ENCODE results near the gene SCD5.

SCD5 gene

DNA sequence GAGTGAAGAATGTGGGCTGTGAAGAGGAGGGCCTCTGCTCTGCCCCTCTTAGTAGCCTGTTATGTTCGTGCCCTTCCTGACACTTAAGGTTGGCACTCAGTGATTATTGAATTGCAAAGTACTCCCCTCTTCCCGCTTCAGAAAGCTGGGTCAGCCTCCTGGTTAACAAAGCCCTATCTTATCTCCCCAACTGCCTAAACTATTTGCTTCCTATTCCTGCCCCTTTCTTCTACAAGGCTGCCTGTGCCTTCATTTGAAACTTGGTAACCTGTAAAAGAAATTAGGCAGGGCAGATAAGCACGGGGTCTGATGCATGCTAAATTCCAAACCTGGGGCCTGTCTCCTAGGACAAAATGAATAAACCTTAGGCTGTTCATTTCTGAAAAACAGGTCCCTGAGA is 213.7 kb downstream of the SCD5 start:
- no peak for DNase-seq

DNA sequence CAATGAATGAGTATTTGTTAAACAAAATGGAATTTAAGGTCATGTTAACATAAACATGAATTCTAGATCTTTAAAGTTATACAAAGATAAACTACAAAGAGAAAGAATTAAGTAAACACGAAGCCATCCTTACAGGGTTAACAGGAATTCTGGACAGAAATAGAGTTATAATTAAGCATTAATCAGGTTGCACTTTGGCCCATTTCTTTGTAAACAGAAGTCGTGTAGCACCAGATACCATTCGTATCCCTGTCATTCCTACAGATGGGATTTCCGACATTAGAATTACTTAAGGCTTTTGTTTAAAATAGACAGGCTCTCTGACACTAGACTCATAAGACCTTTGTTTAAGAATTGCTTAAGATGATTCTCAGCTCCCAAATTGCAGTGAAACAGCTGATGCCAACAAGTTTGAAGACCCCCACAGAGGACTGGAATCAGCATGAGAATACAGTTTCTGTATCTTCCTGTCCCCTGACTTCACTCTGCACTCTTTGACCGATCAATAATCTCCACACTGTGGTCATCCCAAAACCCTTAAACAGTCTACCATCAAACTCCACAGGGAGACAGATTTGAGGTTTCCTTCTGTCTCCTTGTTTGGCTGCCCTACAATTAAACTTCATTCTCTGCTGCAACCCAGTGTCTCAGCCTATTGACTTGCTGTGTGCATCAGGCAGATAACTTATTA is 214.6 kb downstream of the SCD5 start:
- no peak for DNase-seq

DNA sequence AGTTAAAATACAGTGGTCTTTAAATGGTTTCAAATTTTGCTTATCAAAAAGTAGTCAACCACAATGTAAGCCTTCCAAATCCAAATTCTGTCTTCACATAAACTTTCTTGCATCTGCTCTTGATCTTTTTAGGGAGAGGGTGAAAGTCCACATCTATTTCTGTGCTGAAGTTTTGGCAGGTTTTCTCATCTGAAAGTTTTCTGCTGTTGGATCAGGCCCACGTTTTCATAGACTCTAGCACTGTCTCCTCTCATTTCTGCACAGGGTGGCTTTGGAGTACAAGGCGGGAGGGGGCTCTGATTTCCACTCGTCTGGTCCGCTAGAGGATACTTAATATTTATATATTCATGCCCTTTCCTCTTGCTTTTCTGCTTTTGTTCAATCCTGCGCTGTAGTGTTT is 218.7 kb downstream of the SCD5 start:
- no peak for DNase-seq
